Trophoblast cell (in vitro differentiated cells and primary cell): ENCODE data around the gene PLCH2.

Experiments
- DNase-seq, 2 donors: peaks; one replicate each; pipeline ENCODE4 v3.0.0-alpha.2; 2016
- H2AFZ ChIP-seq: 2 replicates; pipeline ENCODE4 v1.6.1; 2013; ENCODE audit warnings: low read length, moderate library complexity, mild to moderate bottlenecking; ENCODE audit not compliant: insufficient read depth, poor library complexity
- H2AK5ac ChIP-seq: 2 replicates; pipeline ENCODE4 v1.6.1; 2013; ENCODE audit warnings: mild to moderate bottlenecking, low read length
- H2BK120ac ChIP-seq: 2 replicates; pipeline ENCODE4 v1.6.1; 2013; ENCODE audit warnings: low read length, mild to moderate bottlenecking, moderate library complexity; ENCODE audit not compliant: insufficient read depth, poor library complexity
- H2BK12ac ChIP-seq: 2 replicates; pipeline ENCODE4 v1.6.1; 2013; ENCODE audit warnings: mild to moderate bottlenecking, low read length, moderate library complexity
- H2BK5ac ChIP-seq: 2 replicates; pipeline ENCODE4 v1.6.1; 2013; ENCODE audit warnings: low read length, low read depth, moderate library complexity, mild to moderate bottlenecking; ENCODE audit not compliant: poor library complexity
- H3K14ac ChIP-seq: 2 replicates; pipeline ENCODE4 v1.6.1; 2013; ENCODE audit warnings: mild to moderate bottlenecking, low read length
- H3K18ac ChIP-seq: 2 replicates; pipeline ENCODE4 v1.6.1; 2013; ENCODE audit warnings: mild to moderate bottlenecking, low read length
- H3K23ac ChIP-seq: 2 replicates; pipeline ENCODE4 v1.6.1; 2013; ENCODE audit warnings: low read length
- H3K27ac ChIP-seq: 2 replicates; pipeline ENCODE4 v1.5.1; 2013; ENCODE audit warnings: low read depth, mild to moderate bottlenecking, inconsistent platforms, low read length, moderate library complexity
- H3K27me3 ChIP-seq: 2 replicates; pipeline ENCODE4 v1.6.1; 2013; ENCODE audit warnings: inconsistent platforms, mild to moderate bottlenecking, low read length, moderate library complexity; ENCODE audit not compliant: insufficient read depth
- H3K36me3 ChIP-seq, 2 experiments: 1 replicate in 1 of 2; 2 replicates in 1 of 2; pipeline ENCODE4 v1.6.1; 2013; ENCODE audit warnings: low read length in 2 of 2, mild to moderate bottlenecking in 2 of 2, moderate library complexity in 1 of 2; ENCODE audit not compliant: insufficient read depth in 2 of 2, control insufficient read depth in 1 of 2
- H3K4ac ChIP-seq: 2 replicates; pipeline ENCODE4 v1.6.1; 2013; ENCODE audit warnings: low read depth, mild to moderate bottlenecking, low read length, moderate library complexity
- H3K4me1 ChIP-seq, 2 experiments: 1 replicate in 1 of 2; 2 replicates in 1 of 2; pipeline ENCODE4 v1.6.1; 2013; ENCODE audit warnings: low read length in 2 of 2, mild to moderate bottlenecking in 2 of 2, moderate library complexity in 1 of 2; ENCODE audit not compliant: insufficient read depth in 2 of 2, control insufficient read depth in 1 of 2
- H3K4me2 ChIP-seq: 2 replicates; pipeline ENCODE4 v1.6.1; 2013; ENCODE audit warnings: inconsistent platforms, mild to moderate bottlenecking, low read length, moderate library complexity
- H3K4me3 ChIP-seq: 2 replicates; pipeline ENCODE4 v1.5.1; 2013; ENCODE audit warnings: mild to moderate bottlenecking, low read depth, low read length, inconsistent platforms
- H3K79me1 ChIP-seq: one replicate; pipeline ENCODE4 v1.6.1; 2013; ENCODE audit warnings: low read length
- H3K79me2 ChIP-seq: 2 replicates; pipeline ENCODE4 v1.6.1; 2013; ENCODE audit warnings: low read length, mild to moderate bottlenecking; ENCODE audit not compliant: control insufficient read depth, insufficient read depth, poor library complexity
- H3K9ac ChIP-seq: 2 replicates; pipeline ENCODE4 v1.6.1; 2013; ENCODE audit warnings: mild to moderate bottlenecking, low read length
- H3K9me3 ChIP-seq: 2 replicates; pipeline ENCODE4 v1.6.1; 2013; ENCODE audit warnings: low read depth, mild to moderate bottlenecking, control low read depth, inconsistent platforms, low read length; ENCODE audit not compliant: insufficient read depth
- H4K12ac ChIP-seq: 2 replicates; pipeline ENCODE4 v1.6.1; 2013; ENCODE audit warnings: low read depth, mild to moderate bottlenecking, low read length, moderate library complexity
- H4K8ac ChIP-seq: 2 replicates; pipeline ENCODE4 v1.6.1; 2013; ENCODE audit warnings: low read depth, mild to moderate bottlenecking, low read length, moderate library complexity
- H4K91ac ChIP-seq: one replicate; pipeline ENCODE4 v1.6.1; 2013; ENCODE audit warnings: low read depth, mild to moderate bottlenecking, low read length, moderate library complexity
- WGBS: extraction: QIAGEN DNeasy Blood & Tissue Kit; methylation state at CpG from one replicate; pipeline ENCODE4 v1.1.7; 2013; ENCODE audit warnings: missing lambda C conversion rate; ENCODE audit not compliant: insufficient read length, insufficient coverage; ENCODE audit errors: extremely low coverage; 5-methylcytosine and 5-hydroxymethylcytosine counted together

The PLCH2 gene

DNA sequence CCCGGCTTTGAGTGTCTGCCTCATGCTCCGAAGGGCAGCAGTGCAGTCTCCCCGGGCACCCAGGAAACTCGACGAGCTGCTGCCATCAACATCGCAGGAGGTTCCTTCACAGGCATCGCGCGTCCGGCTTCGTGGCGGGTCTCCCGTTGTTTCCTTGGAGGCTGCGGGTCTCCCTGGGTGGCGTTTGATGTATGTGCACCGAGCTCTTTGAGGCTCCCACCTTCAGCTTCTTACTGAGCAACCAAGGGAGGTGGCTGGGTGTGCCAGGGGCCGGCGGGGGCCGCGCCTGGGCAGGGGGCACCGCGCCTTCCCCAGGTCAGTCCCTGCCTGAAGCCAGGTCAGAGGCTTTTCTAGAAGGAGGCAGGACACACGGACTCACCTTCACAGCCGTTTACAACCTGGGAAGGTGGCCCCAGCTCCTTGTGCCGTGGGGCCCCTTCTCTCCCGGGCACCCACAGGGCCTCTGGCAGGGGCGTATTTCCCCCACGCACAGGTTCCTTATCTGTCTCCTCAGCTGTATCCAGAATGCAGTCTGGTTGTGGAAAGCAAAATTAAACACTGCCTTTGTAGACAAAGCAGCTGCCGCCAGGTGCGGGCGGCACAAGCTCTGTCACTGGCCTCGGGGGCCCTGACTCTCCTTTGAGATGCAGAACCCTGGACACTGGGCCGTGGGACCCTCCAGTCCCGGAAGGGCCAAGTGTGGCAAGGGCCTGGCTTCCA lies 42.0 kb upstream of the PLCH2 start:
- H4K12ac ChIP-seq, result no peak overlapping the region
- H3K27me3 ChIP-seq, result no peaks in the 10 kb centered on the region
- H2AK5ac ChIP-seq, result no peak overlapping the region
- no peaks in the 10 kb centered on the region for H3K36me3 ChIP-seq
- WGBS, result no CpG with 5 or more reads among the region's 34 CpGs
- no peak overlapping the region for H3K9ac ChIP-seq
- no peaks in the 10 kb centered on the region for H3K79me1 ChIP-seq
- no peak overlapping the region for H2BK5ac ChIP-seq
- no peaks in the 10 kb centered on the region for H3K79me2 ChIP-seq
- no peak overlapping the region for H2AFZ ChIP-seq
- H3K4ac ChIP-seq, result no peak overlapping the region
- H3K4me3 ChIP-seq, result no peak overlapping the region
- no peak overlapping the region for H2BK12ac ChIP-seq
- no peak overlapping the region for H3K18ac ChIP-seq
- no peak overlapping the region for H3K14ac ChIP-seq
- no peak overlapping the region for H3K23ac ChIP-seq
- no peak overlapping the region for H4K91ac ChIP-seq
- no peak for DNase-seq
- no peaks in the 10 kb centered on the region for H3K4me1 ChIP-seq
- H4K8ac ChIP-seq, result no peak overlapping the region
- H3K9me3 ChIP-seq, result peaks cover 14% of the 10 kb centered on the region
- no peak overlapping the region for H2BK120ac ChIP-seq
- no peak overlapping the region for H3K27ac ChIP-seq
- no peak overlapping the region for H3K4me2 ChIP-seq

- Histone ChIP-seq H3K36me3 (no peaks in the 10 kb centered on the region), H3K23ac (no peak overlapping the region), H3K79me2 (no peaks in the 10 kb centered on the region), H3K4me2 (no peak overlapping the region), H3K14ac (no peak overlapping the region), H3K4me1 (no peaks in the 10 kb centered on the region), H3K79me1 (no peaks in the 10 kb centered on the region), H3K18ac (no peak overlapping the region), H3K4ac (no peak overlapping the region), H3K4me3 (no peak overlapping the region), H2BK5ac (no peak overlapping the region), H4K91ac (no peak overlapping the region), H3K27ac (no peak overlapping the region), H4K8ac (no peak overlapping the region), H3K9me3 (peaks cover 6% of the 10 kb centered on the region), H2BK120ac (no peak overlapping the region), H2AFZ (no peak overlapping the region), H3K9ac (no peak overlapping the region), H3K27me3 (no peaks in the 10 kb centered on the region), H2AK5ac (no peak overlapping the region), H2BK12ac (no peak overlapping the region), H4K12ac (no peak overlapping the region)
- no CpG with 5 or more reads among the region's 9 CpGs for WGBS
- DNase-seq, result no peak
These were observed 41.0 kb upstream of the PLCH2 start for GRCh38 chr1:2435091-2435490.

- Histone ChIP-seq H3K9ac (no peak overlapping the region), H3K27ac (no peak overlapping the region), H2AK5ac (no peak overlapping the region), H3K18ac (no peak overlapping the region), H3K4me3 (no peak overlapping the region), H3K36me3 (no peaks in the 10 kb centered on the region), H3K9me3 (peaks cover 2% of the 10 kb centered on the region), H3K79me1 (no peaks in the 10 kb centered on the region), H3K4me2 (no peak overlapping the region), H3K14ac (no peak overlapping the region), H3K79me2 (no peaks in the 10 kb centered on the region), H3K4ac (no peak overlapping the region), H4K8ac (no peak overlapping the region), H2BK12ac (no peak overlapping the region), H4K91ac (no peak overlapping the region), H2AFZ (no peak overlapping the region), H2BK120ac (no peak overlapping the region), H3K27me3 (no peaks in the 10 kb centered on the region), H3K4me1 (no peaks in the 10 kb centered on the region), H3K23ac (no peak overlapping the region), H2BK5ac (no peak overlapping the region), H4K12ac (no peak overlapping the region)
- DNase-seq, result no peak
- no CpG with 5 or more reads among the region's 2 CpGs for WGBS
These were observed 40.2 kb upstream of the PLCH2 start for GRCh38 chr1:2435746-2436355.

- WGBS, result no CpG with 5 or more reads among the region's 7 CpGs
- Histone ChIP-seq H3K79me2 (no peaks in the 10 kb centered on the region), H4K12ac (no peak overlapping the region), H3K79me1 (no peaks in the 10 kb centered on the region), H3K27me3 (no peaks in the 10 kb centered on the region), H3K23ac (no peak overlapping the region), H3K4me3 (no peak overlapping the region), H3K27ac (no peak overlapping the region), H2BK12ac (no peak overlapping the region), H4K91ac (no peak overlapping the region), H3K36me3 (no peaks in the 10 kb centered on the region), H3K4me2 (no peak overlapping the region), H4K8ac (no peak overlapping the region), H3K9me3 (peaks cover 2% of the 10 kb centered on the region), H3K4me1 (no peaks in the 10 kb centered on the region), H2AK5ac (no peak overlapping the region), H3K9ac (no peak overlapping the region), H3K14ac (no peak overlapping the region), H3K4ac (no peak overlapping the region), H2AFZ (no peak overlapping the region), H2BK120ac (no peak overlapping the region), H2BK5ac (no peak overlapping the region), H3K18ac (no peak overlapping the region)
- DNase-seq, result no peak
These were observed 39.2 kb upstream of the PLCH2 start for GRCh38 chr1:2436876-2437275.
